HepG2 (cell line): ENCODE results near the gene CTSA. TPM values are rescaled to one million over a fixed set of nuclear protein-coding genes. Genes with fewer than 3 reads are reported as not detected.

Experiments
- CBX2 ChIP-seq, 2 experiments: fragments of 200-600 bp in 1 of 2; sonication (generic); formaldehyde crosslinking in 1 of 2; IDR thresholded peaks; 2 replicates each; pipeline versions ENCODE4 v1.7.0 to v1.8.1; 2018 to 2022; ENCODE audit warnings: low read depth in 2 of 2, low read length in 1 of 2, mild to moderate bottlenecking in 1 of 2, missing genetic modification reagents in 1 of 2
- FOXK1 ChIP-seq: sonication (generic); formaldehyde crosslinking; IDR thresholded peaks from 2 replicates; pipeline ENCODE4 v1.4.0; 2020; ENCODE audit warnings: low read depth, missing genetic modification reagents, borderline replicate concordance
- GLI4 ChIP-seq: sonication (generic); formaldehyde crosslinking; IDR thresholded peaks from 2 replicates; pipeline ENCODE4 v1.5.1; 2020; ENCODE audit warnings: missing genetic modification reagents, mild to moderate bottlenecking, moderate library complexity, borderline replicate concordance
- KLF16 ChIP-seq, 2 experiments: sonication (generic) in 1 of 2; formaldehyde crosslinking in 1 of 2; IDR thresholded peaks; 2 replicates each; pipeline versions ENCODE4 v1.6.1 to v1.8.0; 2016 to 2023; ENCODE audit warnings: missing genetic modification reagents in 2 of 2, missing compliant biosample characterization in 1 of 2
- KMT2A ChIP-seq: sonication (generic); formaldehyde crosslinking; IDR thresholded peaks from 2 replicates; pipeline ENCODE4 v1.4.0; 2020; ENCODE audit warnings: missing genetic modification reagents
- MIER2 ChIP-seq: IDR thresholded peaks from 2 replicates; pipeline ENCODE4 v1.6.1; 2016; ENCODE audit warnings: missing biosample characterization, missing genetic modification reagents
- MTF1 ChIP-seq: sonication (generic); formaldehyde crosslinking; IDR thresholded peaks from 2 replicates; pipeline ENCODE4 v1.5.0; 2020; ENCODE audit warnings: missing genetic modification reagents
- NR1H2 ChIP-seq: sonication (generic); formaldehyde crosslinking; IDR thresholded peaks from 2 replicates; pipeline ENCODE4 v1.8.1; 2022; ENCODE audit warnings: low read depth, missing genetic modification reagents, borderline replicate concordance
- RBFOX2 ChIP-seq: fragments of 200-400 bp; formaldehyde crosslinking; IDR thresholded peaks from 2 replicates; pipeline ENCODE4 v1.6.1; 2017; ENCODE audit warnings: low read depth, mild to moderate bottlenecking, low read length
- SMARCE1 ChIP-seq: fragments of 450-650 bp; IDR thresholded peaks from 2 replicates; pipeline ENCODE4 v1.6.1; 2017; ENCODE audit warnings: borderline replicate concordance
- YEATS2 ChIP-seq: sonication (generic); formaldehyde crosslinking; IDR thresholded peaks from 2 replicates; pipeline ENCODE4 v1.4.0; 2020; ENCODE audit warnings: missing genetic modification reagents, borderline replicate concordance
- ZFP36 ChIP-seq: fragments of 150-350 bp; IDR thresholded peaks from 2 replicates; pipeline ENCODE4 v1.6.1; 2018; ENCODE audit warnings: borderline replicate concordance, low read length, low read depth; ENCODE audit not compliant: partially characterized antibody
- ZNF446 ChIP-seq: sonication (generic); formaldehyde crosslinking; IDR thresholded peaks from 2 replicates; pipeline ENCODE4 v1.5.0; 2020; ENCODE audit warnings: mild to moderate bottlenecking, missing genetic modification reagents
- ZNF883 ChIP-seq: sonication (generic); formaldehyde crosslinking; IDR thresholded peaks from 2 replicates; pipeline ENCODE4 v1.5.1; 2020; ENCODE audit warnings: mild to moderate bottlenecking, missing genetic modification reagents; ENCODE audit errors: not compliant biosample characterization
- polyA plus RNA-seq, 8 experiments: library from polyadenylated mRNA; depleted of rRNA in 3 of 8; stranded (reverse) in 7 of 8; unstranded in 1 of 8; fragments of >200 nt; fragmentation: Illumina TruSeq in 4 of 8; extraction: Trizol in 4 of 8; gene quantifications; 2 replicates each; pipeline versions ENCODE4 v1.2.1 to v1.2.3, GENCODE V29; 2011 to 2016; ENCODE audit warnings: low read depth in 4 of 8, missing spikeins in 1 of 8, mixed read lengths in 1 of 8; ENCODE audit not compliant: insufficient read depth in 1 of 8
- total RNA-seq, 5 experiments: library from RNA; depleted of rRNA; stranded (reverse); fragments of >200 nt; fragmentation: Illumina TruSeq; extraction: Trizol; gene quantifications; 2 replicates each; pipeline ENCODE4 v1.2.3, GENCODE V29; 2016; ENCODE audit warnings: low read depth in 1 of 5
- TF ChIP-seq, protein P1 (sequence below): sonication (generic); formaldehyde crosslinking; conservative IDR thresholded peaks from 2 replicates; pipeline ENCODE4 v1.8.1; 2023; ENCODE audit warnings: missing genetic modification reagents
- TF ChIP-seq, protein P2 (sequence below): sonication (generic); formaldehyde crosslinking; IDR thresholded peaks from 2 replicates; pipeline ENCODE4 v1.8.1; 2023; ENCODE audit warnings: mild to moderate bottlenecking, inconsistent platforms, moderate library complexity, missing genetic modification reagents, borderline replicate concordance
- TF ChIP-seq, protein P3 (sequence below): IDR thresholded peaks from 2 replicates; pipeline ENCODE4 v1.6.1; 2016; ENCODE audit warnings: low read depth, missing genetic modification reagents, missing compliant biosample characterization
- TF ChIP-seq, protein P4 (sequence below): sonication (generic); formaldehyde crosslinking; IDR thresholded peaks from 2 replicates; pipeline ENCODE4 v1.4.0; 2020; ENCODE audit warnings: missing genetic modification reagents, borderline replicate concordance

Gene CTSA
- total and polyA plus RNA-seq, 2 of the 13 experiments (the other 11 are each of a cell fraction or from before 2014, with no cell fraction given), result 202 to 231 TPM

DNA sequence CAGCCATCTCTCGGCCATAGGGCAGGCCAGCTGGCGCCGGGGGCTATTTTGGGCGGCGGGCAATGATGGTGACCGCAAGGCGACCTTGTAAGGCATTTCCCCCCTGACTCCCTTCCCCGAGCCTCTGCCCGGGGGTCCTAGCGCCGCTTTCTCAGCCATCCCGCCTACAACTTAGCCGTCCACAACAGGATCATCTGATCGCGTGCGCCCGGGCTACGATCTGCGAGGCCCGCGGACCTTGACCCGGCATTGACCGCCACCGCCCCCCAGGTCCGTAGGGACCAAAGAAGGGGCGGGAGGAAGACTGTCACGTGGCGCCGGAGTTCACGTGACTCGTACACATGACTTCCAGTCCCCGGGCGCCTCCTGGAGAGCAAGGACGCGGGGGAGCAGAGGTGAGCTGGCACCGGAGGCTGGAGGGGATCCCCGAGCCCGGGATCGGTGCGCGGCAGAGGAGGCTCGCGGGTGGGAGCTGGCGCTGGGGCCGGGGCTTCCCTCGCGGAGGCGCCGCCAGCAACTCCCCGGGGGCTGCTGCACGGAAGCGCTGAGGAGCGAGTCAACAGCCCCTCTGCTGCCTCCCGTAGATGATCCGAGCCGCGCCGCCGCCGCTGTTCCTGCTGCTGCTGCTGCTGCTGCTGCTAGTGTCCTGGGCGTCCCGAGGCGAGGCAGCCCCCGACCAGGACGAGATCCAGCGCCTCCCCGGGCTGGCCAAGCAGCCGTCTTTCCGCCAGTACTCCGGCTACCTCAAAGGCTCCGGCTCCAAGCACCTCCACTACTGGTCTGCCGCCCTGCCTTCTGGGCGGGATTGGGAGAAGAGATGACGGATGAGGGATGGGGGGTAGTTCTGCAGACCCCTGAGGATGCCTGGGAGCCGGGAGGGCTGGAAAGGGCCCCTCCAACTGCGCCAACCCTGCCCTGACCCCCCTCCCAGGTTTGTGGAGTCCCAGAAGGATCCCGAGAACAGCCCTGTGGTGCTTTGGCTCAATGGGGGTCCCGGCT lies at the start of gene CTSA, which contains the start of gene NEURL2 (continued):
- TF ChIP-seq, protein P1, sequence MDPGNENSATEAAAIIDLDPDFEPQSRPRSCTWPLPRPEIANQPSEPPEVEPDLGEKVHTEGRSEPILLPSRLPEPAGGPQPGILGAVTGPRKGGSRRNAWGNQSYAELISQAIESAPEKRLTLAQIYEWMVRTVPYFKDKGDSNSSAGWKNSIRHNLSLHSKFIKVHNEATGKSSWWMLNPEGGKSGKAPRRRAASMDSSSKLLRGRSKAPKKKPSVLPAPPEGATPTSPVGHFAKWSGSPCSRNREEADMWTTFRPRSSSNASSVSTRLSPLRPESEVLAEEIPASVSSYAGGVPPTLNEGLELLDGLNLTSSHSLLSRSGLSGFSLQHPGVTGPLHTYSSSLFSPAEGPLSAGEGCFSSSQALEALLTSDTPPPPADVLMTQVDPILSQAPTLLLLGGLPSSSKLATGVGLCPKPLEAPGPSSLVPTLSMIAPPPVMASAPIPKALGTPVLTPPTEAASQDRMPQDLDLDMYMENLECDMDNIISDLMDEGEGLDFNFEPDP (CRISPR knock-in tag), result no peak
- TF ChIP-seq, protein P2, sequence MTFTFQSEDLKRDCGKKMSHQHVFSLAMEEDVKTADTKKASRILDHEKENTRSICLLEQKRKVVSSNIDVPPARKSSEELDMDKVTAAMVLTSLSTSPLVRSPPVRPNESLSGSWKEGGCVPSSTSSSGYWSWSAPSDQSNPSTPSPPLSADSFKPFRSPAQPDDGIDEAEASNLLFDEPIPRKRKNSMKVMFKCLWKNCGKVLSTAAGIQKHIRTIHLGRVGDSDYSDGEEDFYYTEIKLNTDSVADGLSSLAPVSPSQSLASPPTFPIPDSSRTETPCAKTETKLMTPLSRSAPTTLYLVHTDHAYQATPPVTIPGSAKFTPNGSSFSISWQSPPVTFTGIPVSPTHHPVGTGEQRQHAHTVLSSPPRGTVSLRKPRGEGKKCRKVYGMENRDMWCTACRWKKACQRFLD (CRISPR knock-in tag), result peak; percentile 96
- no peak for TF ChIP-seq CBX2 (IDR thresholded peaks at IDR 0.05; ENCODE audit: low read depth, low read length)
- TF ChIP-seq CBX2 (CRISPR knock-in tag; IDR thresholded peaks at IDR 0.05; ENCODE audit: low read depth), result peak; percentile 41; the same call in 1 of the 2 replicates
- TF ChIP-seq GLI4 (CRISPR knock-in tag), result peak; percentile 63; the same call in 1 of the 2 replicates
- peak; percentile 99 to 100 for TF ChIP-seq KLF16 (CRISPR knock-in tag; IDR thresholded peaks at IDR 0.05)
- TF ChIP-seq SMARCE1, result no peak
- peak; percentile 98 for TF ChIP-seq ZNF883 (CRISPR knock-in tag)
- TF ChIP-seq MIER2 (CRISPR knock-in tag), result peak; percentile 84
- TF ChIP-seq, protein P3, sequence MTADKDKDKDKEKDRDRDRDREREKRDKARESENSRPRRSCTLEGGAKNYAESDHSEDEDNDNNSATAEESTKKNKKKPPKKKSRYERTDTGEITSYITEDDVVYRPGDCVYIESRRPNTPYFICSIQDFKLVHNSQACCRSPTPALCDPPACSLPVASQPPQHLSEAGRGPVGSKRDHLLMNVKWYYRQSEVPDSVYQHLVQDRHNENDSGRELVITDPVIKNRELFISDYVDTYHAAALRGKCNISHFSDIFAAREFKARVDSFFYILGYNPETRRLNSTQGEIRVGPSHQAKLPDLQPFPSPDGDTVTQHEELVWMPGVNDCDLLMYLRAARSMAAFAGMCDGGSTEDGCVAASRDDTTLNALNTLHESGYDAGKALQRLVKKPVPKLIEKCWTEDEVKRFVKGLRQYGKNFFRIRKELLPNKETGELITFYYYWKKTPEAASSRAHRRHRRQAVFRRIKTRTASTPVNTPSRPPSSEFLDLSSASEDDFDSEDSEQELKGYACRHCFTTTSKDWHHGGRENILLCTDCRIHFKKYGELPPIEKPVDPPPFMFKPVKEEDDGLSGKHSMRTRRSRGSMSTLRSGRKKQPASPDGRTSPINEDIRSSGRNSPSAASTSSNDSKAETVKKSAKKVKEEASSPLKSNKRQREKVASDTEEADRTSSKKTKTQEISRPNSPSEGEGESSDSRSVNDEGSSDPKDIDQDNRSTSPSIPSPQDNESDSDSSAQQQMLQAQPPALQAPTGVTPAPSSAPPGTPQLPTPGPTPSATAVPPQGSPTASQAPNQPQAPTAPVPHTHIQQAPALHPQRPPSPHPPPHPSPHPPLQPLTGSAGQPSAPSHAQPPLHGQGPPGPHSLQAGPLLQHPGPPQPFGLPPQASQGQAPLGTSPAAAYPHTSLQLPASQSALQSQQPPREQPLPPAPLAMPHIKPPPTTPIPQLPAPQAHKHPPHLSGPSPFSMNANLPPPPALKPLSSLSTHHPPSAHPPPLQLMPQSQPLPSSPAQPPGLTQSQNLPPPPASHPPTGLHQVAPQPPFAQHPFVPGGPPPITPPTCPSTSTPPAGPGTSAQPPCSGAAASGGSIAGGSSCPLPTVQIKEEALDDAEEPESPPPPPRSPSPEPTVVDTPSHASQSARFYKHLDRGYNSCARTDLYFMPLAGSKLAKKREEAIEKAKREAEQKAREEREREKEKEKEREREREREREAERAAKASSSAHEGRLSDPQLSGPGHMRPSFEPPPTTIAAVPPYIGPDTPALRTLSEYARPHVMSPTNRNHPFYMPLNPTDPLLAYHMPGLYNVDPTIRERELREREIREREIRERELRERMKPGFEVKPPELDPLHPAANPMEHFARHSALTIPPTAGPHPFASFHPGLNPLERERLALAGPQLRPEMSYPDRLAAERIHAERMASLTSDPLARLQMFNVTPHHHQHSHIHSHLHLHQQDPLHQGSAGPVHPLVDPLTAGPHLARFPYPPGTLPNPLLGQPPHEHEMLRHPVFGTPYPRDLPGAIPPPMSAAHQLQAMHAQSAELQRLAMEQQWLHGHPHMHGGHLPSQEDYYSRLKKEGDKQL (CRISPR knock-in tag), result peak; percentile 94
- TF ChIP-seq ZNF446 (CRISPR knock-in tag), result peak; percentile 99
- peak; percentile 97 for TF ChIP-seq NR1H2 (CRISPR knock-in tag)
- peak; percentile 98 for TF ChIP-seq RBFOX2
- peak; percentile 99 for TF ChIP-seq FOXK1 (CRISPR knock-in tag)
- TF ChIP-seq YEATS2, result peak; percentile 100
- peak; percentile 97 for TF ChIP-seq KMT2A
- peak; percentile 88; the same call in 1 of the 2 replicates for TF ChIP-seq MTF1 (CRISPR knock-in tag)
- TF ChIP-seq ZFP36, result no peak
- TF ChIP-seq, protein P4, sequence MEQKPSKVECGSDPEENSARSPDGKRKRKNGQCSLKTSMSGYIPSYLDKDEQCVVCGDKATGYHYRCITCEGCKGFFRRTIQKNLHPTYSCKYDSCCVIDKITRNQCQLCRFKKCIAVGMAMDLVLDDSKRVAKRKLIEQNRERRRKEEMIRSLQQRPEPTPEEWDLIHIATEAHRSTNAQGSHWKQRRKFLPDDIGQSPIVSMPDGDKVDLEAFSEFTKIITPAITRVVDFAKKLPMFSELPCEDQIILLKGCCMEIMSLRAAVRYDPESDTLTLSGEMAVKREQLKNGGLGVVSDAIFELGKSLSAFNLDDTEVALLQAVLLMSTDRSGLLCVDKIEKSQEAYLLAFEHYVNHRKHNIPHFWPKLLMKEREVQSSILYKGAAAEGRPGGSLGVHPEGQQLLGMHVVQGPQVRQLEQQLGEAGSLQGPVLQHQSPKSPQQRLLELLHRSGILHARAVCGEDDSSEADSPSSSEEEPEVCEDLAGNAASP (CRISPR knock-in tag), result peak; percentile 98
